GM21737 (cell line): Measurements from ENCODE around the gene CXorf66.
"Not testable (repeated sequence)": the region's sequence is repeated elsewhere in the genome, so short reads cannot be mapped to it uniquely, and the experiment has no call there.

Source experiments
- ATAC-seq: cut with Tn5 transposase; IDR thresholded peaks from one replicate; pipeline ENCODE4 v1.9.1; 2021; ENCODE audit warnings: mild to moderate bottlenecking, moderate library complexity; ENCODE audit not compliant: unreplicated experiment

The CXorf66 gene

DNA sequence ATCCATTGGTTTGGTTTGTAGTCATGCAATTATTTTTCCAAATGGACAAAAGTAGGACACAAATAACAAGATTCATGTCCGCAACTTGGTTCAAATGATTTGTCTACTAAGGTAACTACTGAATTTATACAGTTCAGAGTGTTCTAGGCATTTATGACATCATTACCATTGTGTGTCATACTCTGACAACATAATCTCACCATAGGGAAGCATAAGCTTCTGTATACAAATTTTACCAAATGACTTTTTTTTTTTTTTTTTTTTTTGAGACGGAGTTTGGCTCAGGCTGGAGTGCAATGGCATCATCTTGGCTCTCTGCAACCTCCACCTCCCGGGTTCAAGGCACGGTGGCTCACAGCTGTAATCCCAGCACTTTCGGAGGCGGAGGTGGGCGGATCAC, at the start of gene CXorf66:
TSS of gene CXorf66 (minus strand) at position 101 of the 400 bp plus-strand sequence. CDS start at position 76, 25 bp downstream.
- ATAC-seq = no peak

DNA sequence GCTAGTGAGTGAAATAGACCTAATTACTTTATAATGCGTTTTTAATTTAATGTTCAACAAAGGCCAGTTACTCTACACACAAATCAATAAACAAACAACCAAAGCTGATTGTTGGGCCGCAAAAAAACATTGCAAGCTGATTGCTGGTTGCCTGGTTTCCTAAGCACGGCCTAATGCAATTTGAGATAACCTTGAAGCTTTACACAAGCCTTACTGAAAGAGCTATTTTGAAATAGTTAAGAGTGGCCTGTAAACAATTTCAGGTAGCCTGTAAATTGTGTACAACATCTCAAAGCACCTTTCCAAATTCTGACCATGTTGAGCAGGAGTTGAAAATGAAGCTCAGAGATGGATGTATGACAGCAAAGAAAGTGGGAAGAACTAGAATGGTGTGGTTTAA, 17.5 kb upstream of the CXorf66 start:
- ATAC-seq = no peak

GRCh38 chrX:139974471-139974870, 9.2 kb upstream of the CXorf66 start:
- no peak for ATAC-seq

DNA sequence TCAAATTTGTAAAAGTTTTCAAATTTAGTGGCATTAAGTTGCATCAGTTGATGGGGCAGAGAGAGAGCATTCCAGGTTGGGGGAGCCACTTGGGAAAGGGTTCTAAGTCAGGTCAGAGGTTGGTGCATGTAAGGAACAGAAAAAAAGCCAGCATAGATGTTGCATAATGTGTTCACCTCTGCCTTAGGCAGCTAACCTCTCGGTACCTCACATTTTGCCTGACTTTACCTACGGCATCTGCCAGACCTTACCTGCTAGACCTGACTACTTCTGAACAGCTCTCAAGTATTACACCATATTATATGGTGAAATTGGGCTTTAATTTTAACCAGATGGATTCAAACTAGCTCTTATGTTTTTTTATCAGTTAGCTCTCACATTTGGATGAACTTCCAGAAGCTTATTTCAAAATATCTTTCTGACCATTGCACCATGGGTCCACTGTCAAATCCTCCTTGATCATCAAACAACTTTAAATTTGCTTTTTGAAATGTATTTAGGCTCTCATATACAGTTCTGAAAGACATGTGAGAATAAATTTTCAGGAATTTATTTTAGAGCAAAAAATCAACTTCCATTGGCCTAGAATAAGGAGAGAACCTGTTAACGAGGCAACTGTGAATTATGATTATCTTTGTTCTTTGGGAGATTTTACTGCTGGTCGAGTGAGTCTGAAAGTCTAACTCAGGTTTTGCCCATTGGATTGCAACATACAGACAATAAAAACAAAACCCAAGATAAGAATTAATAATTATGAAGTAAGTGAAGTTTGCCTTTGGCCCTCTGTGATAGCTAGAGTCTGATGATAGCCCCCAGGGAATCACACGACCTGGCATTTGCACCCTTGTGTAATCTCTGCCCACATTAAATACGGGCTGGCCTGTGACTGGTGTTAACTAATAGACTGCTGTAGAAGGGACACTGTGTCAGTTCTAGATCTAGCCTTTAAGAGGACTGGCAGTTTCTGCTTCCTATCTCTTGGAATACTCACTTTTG, 7.6 kb upstream of the CXorf66 start:
- ATAC-seq = no peak

DNA sequence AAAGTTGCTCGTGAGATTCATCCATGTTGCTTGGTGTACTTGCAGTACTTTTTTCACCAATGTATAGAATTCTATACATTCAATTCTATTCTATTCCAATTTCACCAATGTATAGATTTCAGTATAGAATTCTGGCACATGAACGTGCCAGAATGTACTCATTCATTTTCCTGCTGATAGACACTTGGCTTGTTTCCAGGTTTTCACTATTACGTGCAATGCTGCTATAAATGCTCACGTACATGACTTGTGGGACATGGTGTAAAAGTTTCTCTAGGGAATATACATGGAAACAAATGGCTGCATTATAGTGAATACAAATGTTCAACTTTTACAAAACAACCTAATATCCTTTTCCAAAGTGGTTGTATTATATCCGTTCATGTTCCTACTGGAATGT, 6.8 kb upstream of the CXorf66 start:
- no peak for ATAC-seq

GRCh38 chrX:139971394-139971749, 6.1 kb upstream of the CXorf66 start:
- no peak for ATAC-seq

DNA sequence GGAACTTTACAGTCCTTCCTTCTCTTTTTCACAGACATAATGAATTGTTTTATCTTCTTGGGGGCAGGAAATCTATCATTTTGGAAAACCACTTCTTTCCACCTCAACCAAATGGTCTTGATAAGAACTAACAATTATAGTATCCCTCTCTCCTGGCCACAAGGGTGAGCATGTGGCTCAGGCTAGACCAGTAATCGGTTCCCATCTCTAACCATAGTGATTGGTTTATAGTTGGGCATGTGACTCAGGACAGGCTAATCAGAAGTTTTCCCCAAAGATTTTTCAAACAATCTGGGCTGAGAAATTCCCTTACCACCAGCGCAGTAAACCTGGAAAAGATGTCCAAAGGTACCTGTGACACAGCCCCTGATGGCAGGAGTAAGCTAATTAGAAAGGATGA, 4.0 kb upstream of the CXorf66 start:
- no peak for ATAC-seq

GRCh38 chrX:139967750-139968149, 2.4 kb upstream of the CXorf66 start:
- ATAC-seq = no peak

GRCh38 chrX:139967300-139967699, 2.0 kb upstream of the CXorf66 start:
- no peak for ATAC-seq

DNA sequence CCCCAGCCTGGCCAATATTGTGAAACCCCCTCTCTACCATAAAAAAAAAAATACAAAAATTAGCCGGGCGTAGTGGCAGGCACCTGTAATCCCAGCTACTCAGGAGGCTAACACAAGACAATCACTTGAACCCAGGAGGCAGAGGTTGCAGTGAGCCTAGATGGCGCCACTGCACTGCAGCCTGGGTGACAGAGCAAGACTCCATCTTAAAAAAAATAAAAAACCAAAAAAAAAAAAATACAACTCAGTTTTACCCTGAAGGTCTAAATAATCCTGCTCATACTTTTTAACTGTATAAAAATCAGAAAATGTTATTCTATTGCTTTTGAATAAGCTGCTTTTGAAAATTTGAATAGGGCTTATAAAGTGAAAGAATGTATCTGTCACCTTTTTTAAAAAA, 838 bp upstream of the CXorf66 start:
- ATAC-seq = not testable (repeated sequence)

DNA sequence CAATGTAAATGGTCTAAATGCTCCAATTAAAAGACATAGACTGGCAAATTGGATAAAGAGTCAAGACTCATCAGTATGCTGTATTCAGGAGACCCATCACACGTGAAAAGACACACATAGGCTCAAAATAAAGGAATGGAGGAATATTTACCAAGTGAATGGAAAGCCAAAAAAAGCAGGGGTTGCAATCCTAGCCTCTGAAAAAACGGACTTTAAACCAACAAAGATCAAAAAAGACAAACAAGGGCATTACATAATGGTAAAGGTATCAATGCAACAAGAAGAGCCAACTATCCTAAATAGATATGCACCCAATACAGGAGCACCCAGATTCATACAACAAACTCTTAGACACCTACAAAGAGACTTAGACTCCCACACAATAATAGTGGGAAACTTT, 4.2 kb downstream of the CXorf66 start:
- not testable (repeated sequence) for ATAC-seq

DNA sequence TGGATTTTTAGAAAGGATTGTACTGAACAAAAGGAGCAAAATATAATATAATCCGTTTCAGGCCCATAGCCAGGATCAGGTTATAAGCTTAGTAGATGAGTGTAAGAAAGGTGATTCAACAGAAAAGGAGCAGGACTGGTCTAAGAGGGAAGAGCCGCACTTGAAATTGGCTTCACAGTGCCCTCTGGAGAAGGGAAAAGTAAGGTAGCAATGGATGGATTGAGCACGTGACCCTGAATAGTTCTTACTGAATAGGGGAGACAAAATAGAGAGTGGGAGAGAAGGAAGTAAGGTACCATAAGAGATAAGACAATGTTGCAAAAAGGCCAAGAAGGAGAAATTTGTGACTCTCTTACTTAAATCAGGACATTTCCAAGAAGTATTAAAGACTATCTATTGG, 15.6 kb downstream of the CXorf66 start:
- no peak for ATAC-seq

GRCh38 chrX:139945075-139945474, 20.2 kb downstream of the CXorf66 start:
- ATAC-seq = no peak

DNA sequence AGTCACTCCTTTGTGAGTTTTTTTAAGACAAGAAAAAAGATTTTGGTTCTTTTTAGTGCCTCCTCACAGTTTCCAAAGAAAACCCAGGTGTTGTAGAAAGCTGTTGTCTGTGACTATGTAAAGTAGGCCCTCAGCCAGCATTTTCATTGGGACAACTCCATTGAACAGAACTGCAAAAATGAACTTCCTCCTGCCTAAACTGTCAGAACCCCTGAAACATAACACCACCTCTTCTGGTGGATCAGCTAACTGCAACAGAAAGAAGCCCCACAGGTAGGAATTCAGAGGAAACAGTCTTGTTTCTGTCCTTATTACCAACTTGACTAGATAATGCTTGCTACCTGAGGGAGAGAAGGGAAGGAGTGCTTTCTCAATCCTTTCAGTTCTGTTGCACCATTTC, 29.1 kb downstream of the CXorf66 start:
- no peak for ATAC-seq

GRCh38 chrX:139933904-139934303, 31.4 kb downstream of the CXorf66 start:
- no peak for ATAC-seq

- ATAC-seq = peak; percentile 83
Observed at GRCh38 chrX:139932901-139933796, 32.2 kb downstream of the CXorf66 start, which contains the start of gene ATP11C. Gene ATP11C, minus strand, starts transcription at chrX:139933053. Its CDS starts 1,011 bp downstream, at chrX:139932042.

- ATAC-seq = peak; percentile 35
Observed at GRCh38 chrX:139932073-139932900, 33.0 kb downstream of the CXorf66 start.

DNA sequence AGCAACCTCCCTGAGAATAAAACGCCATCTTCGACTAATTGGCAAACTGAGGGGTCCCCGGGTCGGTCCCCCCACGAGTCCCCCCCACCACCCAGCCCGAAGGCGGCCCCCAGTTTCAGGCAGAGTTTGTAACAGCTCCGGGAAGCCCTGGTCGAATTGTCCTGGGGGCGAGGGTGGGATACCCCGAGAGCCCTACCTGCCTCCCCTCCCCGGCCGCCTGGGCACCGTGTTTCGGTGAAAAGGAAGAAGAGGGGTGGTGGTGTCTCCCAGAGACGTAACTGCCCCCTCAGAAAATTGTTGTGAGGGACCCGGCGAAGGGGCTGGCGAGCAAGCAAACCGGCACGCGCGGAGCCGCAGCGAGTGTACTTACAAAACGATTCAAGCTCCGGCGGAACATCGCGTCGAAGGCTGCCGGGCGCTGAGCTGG, 33.7 kb downstream of the CXorf66 start:
- ATAC-seq = no peak

- no peak for ATAC-seq
Observed at GRCh38 chrX:139930916-139931645, 34.2 kb downstream of the CXorf66 start.

- ATAC-seq = no peak
Observed at GRCh38 chrX:139930401-139930800, 34.9 kb downstream of the CXorf66 start.
